Raji (cell line): ENCODE results near the gene PSMB2.

Experiments used
- POLR2A ChIP-seq: IDR thresholded peaks from 2 replicates; pipeline ENCODE4 v1.6.1; 2011; ENCODE audit warnings: low read depth, low read length, control low read depth; ENCODE audit not compliant: insufficient read depth

The PSMB2 gene

DNA sequence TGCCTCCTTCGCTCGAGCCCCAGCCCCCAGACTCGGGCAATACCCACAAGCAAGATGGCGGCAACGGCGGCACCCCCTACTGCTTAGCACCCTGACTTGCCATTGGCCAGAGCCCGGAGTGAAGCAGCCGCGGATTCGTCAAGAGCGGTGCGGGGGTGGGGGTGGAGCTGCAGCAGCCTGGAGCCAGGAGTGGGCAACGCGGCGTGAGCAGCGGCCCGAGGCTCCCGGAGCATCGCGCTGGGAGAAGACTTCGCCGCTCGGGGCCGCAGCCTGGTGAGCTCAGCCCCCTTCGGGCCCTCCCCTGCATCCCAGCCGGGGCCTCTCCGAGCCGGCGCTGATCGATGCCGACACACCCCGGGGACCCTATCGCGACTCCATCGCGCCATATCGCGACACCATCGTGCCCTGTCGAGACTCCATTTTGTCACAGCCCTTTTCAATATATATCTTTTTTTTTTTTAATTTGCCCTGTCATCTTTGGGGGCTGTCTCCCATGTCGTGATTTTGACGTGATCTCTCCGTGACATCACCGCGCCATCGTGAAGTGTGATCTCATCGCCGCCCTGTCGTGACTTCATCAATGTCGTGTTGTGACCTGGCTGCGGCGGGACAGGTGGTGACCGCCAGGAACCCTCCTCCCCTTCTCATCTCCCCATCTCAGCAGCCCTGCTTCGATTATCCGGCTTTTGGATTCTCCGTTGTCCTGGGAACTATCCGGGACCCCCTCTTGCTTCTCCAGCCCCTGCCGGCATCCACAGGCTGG, 83.5 kb downstream of the PSMB2 start, which contains the start of gene NCDN:
Gene NCDN (plus strand): TSS at position 189 of the 763 bp plus-strand sequence. CDS start 392 bp downstream, at position 581.
- TF ChIP-seq POLR2A: peak; percentile 79

DNA sequence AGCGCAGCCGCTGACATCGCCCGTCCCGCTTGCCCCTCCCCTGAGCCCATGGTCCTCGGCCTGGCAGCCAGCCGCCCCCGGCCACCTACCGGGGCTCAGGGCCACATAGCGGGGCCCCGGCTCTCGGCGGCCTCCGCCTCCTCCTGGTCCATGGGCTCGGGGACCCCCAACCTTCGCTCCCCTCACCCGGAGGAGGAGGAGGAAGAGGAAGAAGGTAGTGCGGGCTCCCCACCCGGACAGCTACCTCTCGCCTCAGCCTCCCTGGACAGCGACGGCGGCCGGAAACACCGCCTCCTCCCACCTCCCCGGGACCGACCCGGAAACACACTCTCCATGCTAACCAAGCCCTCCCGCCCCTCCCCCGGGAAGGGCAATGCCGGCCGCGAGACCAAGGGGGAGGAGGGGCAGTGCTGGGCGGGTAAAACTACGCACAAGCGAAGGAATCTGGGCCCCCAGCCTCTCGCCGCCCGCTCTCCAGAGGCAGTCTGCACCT, 84.2 kb downstream of the PSMB2 start, which contains the start of gene KIAA0319L:
Gene KIAA0319L (minus strand): TSS at position 286 of the 493 bp plus-strand sequence. CDS start 2,912 bp downstream, outside the sequence.
- peak; percentile 49; the same call in 1 of the 2 replicates for TF ChIP-seq POLR2A

DNA sequence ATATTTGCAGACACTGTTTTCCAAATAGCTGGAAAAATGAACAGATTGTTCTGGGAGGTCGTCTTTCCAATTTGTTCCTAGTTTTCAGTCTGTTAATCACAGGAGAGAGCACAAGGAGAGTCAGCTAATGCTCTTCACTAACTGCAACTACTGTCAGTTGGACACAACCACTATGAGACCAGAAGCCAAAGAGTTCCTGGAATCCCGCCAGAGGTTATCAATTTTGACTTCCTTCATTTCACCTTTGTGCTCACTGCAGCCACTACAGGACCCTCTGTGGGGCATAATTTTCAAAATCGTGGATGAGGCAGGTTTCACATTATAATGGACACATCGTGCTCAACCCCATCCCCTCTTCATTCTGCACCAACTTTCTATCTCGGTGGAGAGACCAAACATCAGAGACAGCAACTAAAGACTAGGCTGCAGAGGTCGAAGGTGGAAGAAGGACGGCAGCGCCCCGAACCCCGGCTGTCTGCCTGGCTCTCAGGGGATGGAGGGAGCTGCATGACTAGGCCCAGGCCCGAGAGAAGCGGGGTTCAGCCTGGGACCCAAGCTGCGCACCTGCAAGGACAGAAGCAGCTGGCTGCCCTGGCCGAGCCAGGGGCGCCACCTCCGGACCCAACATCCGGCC, 84.7 kb downstream of the PSMB2 start:
- TF ChIP-seq POLR2A: no peak

DNA sequence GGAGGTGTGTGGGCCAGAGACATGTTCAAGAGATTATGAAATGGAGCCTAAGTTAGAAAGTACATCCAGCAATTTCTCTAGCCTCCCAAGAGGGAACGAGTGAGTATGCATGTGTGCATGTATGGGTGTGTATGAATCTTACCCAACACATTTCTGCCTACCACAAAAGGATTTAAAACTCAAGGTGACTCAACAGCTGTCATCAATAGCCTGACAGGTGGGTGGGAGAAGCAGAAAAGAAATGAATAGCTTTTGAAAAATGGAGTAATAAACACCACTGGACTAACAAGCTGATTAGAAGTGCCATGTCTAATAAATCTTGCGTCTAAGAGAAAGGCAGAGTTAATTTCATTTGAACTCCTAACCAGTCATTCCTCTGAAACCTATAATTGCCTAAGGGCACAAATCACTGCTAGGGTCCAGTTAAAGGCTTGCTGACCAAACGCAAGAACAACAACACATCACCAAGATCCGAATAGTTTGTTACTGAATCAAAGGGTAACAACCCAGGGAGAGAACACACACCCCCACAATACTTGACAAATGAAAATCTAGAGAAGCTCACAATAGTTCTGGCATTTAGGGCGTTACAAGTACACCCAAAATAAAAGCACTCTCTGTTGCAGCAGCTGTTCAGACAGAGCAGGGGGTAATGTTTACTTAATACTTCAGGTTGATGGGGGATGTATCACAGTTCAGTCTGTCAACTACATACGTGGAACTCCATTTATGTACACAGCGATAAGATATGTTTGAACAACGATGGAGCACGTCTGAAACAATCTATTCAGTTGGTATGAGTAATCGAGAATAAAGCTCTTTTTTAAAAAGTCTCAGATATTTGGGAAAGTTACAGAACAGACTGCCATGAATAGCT, 85.5 kb downstream of the PSMB2 start:
- no peak for TF ChIP-seq POLR2A

DNA sequence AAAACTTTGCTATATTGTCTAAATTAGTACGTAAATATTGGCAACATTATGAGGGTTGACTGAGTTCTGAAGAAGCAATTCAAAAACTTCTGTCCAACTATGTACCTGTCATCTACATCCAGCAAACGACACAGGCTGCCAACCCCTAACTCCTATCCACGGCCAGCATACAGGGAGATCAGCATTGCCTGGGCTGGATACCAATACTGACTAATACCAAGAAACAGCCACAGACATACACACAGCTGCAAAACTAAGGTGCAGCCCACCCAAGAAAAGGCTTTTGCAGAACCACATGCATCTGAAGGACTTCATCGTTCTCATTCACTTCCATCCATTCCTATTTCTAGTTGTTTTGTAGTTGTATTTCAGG, 86.1 kb downstream of the PSMB2 start:
- TF ChIP-seq POLR2A: no peak

DNA sequence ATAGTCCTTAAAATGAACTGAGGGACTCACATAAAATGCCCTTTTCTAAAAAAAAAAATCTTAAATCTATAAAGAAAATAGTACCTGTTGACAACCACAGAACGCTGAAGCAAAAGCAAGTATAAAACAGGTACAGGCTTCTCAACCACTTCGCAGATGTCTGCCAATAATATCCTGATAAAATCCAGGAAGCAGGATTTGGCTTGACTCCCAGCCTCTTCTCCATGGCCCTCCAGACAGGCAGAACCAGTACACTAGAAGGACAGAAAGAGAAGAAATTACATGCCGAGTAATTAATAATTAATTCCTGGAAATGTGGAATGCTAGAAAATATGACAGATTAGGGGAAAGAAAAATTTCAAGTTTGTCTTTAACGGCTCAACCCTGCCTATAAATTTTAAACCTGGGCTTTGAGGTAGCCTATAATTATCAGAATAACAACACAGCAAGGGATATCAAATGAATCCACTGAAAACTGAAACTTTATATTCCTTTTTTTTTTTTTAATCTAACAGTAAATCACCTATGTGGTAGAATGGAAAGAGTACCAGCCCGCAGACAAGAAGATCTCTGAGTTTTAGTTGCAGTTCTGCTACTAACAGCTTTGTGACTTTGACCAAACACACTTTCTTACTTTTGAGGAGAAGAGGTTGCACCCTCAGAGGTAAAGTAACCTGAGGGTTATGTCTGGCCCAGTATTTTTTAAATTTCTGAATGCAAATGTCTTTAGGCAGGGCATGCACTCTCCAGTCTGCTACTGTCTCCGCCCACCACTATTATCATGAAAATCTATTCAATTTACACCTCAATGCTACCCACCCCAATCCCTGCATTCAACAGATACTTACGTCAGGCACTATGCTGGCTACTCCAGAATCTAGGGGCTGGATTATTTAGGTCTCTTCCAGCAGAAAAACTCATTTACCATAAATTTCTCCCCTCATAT, 86.8 kb downstream of the PSMB2 start:
- no peak for TF ChIP-seq POLR2A

DNA sequence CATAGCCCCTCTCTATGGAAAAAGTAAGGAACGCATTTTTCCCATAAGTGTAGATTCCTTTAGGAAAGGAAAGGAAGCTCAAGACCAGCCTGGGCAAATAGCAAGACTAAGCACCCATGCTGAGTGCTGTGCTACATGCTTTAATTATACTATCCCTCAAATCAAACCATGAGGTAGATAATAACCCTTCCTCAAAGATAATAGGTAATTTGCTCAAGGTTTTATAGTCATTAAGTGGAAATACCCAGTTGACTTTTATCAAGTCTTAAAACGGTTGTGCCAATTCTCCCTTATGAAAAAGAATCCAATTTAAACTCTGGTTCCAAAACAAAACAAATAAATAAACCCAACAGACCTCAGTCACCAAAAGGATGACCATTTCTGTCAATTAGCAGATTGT, 87.5 kb downstream of the PSMB2 start:
- no peak for TF ChIP-seq POLR2A
